NB4 (cell line): ENCODE data around the gene MCRIP2.

ENCODE experiments used
- MYC ChIP-seq: IDR thresholded peaks from 2 replicates; pipeline ENCODE4 v1.6.1; 2011; ENCODE audit warnings: low read depth, low read length
- TF ChIP-seq, protein P1 (sequence below): IDR thresholded peaks from one replicate; pipeline ENCODE4 v1.5.1; 2012; ENCODE audit warnings: low read depth, low read length

DNA sequence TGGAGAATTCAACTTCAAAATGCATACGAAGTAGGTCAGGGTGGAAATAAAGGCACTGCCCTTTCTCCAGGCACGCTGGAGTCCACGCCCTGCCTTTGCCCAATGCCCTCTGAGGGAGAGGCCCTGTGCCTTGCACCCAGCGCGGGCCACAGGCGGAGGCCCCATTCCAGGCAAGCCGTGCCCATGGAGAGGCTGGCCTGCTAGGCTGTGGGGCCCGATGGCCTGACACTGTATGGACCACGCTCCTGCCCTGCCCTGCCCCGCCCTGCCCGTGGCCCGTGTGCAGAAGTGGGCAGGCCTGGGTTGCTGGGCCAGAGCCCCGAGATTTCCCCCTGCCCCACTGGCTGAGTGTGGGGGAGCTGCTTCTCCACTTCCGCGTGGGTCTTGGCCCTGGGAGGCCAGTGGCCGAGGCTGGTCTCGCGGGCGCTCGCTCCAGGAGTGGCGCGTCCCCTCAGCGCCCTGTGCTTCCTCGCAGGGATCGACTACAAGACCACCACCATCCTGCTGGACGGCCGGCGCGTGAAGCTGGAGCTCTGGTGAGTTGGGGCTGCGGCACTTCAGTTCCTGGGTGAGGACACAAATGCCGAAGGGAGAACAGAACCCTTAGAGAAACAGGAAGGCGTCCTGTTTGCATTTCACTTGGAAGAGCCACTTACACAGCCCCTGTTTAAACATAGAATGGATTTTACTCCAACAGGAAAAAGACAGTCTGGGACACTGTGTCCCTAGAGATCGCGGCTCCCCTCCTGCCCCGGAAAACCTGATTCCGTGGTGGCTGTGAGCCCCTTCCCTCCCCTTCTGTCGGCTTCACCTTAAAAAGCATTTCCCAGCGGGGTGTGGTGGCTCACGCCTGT is 24.7 kb upstream of the MCRIP2 start:
- TF ChIP-seq, protein P1, sequence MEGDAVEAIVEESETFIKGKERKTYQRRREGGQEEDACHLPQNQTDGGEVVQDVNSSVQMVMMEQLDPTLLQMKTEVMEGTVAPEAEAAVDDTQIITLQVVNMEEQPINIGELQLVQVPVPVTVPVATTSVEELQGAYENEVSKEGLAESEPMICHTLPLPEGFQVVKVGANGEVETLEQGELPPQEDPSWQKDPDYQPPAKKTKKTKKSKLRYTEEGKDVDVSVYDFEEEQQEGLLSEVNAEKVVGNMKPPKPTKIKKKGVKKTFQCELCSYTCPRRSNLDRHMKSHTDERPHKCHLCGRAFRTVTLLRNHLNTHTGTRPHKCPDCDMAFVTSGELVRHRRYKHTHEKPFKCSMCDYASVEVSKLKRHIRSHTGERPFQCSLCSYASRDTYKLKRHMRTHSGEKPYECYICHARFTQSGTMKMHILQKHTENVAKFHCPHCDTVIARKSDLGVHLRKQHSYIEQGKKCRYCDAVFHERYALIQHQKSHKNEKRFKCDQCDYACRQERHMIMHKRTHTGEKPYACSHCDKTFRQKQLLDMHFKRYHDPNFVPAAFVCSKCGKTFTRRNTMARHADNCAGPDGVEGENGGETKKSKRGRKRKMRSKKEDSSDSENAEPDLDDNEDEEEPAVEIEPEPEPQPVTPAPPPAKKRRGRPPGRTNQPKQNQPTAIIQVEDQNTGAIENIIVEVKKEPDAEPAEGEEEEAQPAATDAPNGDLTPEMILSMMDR, result no peak
- no peak for TF ChIP-seq MYC
